ENCODE data around the gene SERPINA12. TPM values are rescaled to one million over a fixed set of nuclear protein-coding genes. Genes with fewer than 3 reads are reported as not detected.

Gene SERPINA12
- not detected for total RNA-seq
- polyA plus RNA-seq (ENCODE audit: insufficient read length in 6 of 6), result not detected
- long read RNA-seq, donor 1, result 0 reads
- long read RNA-seq, donor 2, result 0 reads
- long read RNA-seq, donor 3, result 0 reads
- long read RNA-seq, donor 4, result 0 reads
- long read RNA-seq, donor 5, result 0 reads
- long read RNA-seq, donor 6, result 0 reads
- long read RNA-seq, donor 7, result 0 reads
- long read RNA-seq, donor 8, result 0 reads
- long read RNA-seq, donor 9, result 0 reads
- long read RNA-seq, donor 10, result 0 reads
- long read RNA-seq, donor 11, result 0 reads
- long read RNA-seq, donor 12, result 0 reads

GRCh38 chr14:94509356-94509755 lies at the start of gene SERPINA12:
Gene SERPINA12 (minus strand): TSS chr14:94509469. CDS start chr14:94498397, 11,072 bp downstream.
- intact Hi-C loops (cut with DNase I), result no loop called here
- no peaks in the 10 kb centered on the region for H3K9me3 ChIP-seq
- H3K4me3 ChIP-seq, result no peak within 1 kb of the TSS
- H3K27ac ChIP-seq, result no peak within 1 kb of the TSS
- H3K36me3 ChIP-seq, result no peaks in the 10 kb centered on the region
- H3K27me3 ChIP-seq, result peaks cover 0 to 7% of the 10 kb centered on the region in 2 donors
- DNase-seq, result no peak
- no peak for ATAC-seq
- no peak for TF ChIP-seq CTCF (IDR thresholded peaks at IDR 0.05)
- no peaks in the 10 kb centered on the region for H3K4me1 ChIP-seq

GRCh38 chr14:94558842-94559241 lies 49.6 kb upstream of the SERPINA12 start:
- no peaks in the 10 kb centered on the region for H3K36me3 ChIP-seq
- H3K9me3 ChIP-seq, result peaks cover 0 to 9% of the 10 kb centered on the region in 2 donors
- no peaks in the 10 kb centered on the region for H3K4me1 ChIP-seq
- no peak for ATAC-seq
- intact Hi-C loops (cut with DNase I), result no loop called here
- TF ChIP-seq CTCF (IDR thresholded peaks at IDR 0.05), result no peak
- H3K4me3 ChIP-seq, result no peak overlapping the region
- no peak overlapping the region for H3K27ac ChIP-seq
- no peak for DNase-seq
- H3K27me3 ChIP-seq, result no peaks in the 10 kb centered on the region

- H3K9me3 ChIP-seq, result peaks cover 0 to 9% of the 10 kb centered on the region in 2 donors
- no peak overlapping the region for H3K27ac ChIP-seq
- no peaks in the 10 kb centered on the region for H3K27me3 ChIP-seq
- TF ChIP-seq CTCF (IDR thresholded peaks at IDR 0.05), result no peak
- no peak for ATAC-seq
- no peak for DNase-seq
- H3K4me3 ChIP-seq, result no peak overlapping the region
- intact Hi-C loops (cut with DNase I), result no loop called here
- H3K4me1 ChIP-seq, result no peaks in the 10 kb centered on the region
- no peaks in the 10 kb centered on the region for H3K36me3 ChIP-seq
These were observed 48.1 kb upstream of the SERPINA12 start for GRCh38 chr14:94557327-94557726.

- ATAC-seq, result no peak
- H3K4me1 ChIP-seq, result no peaks in the 10 kb centered on the region
- no peak for TF ChIP-seq CTCF (IDR thresholded peaks at IDR 0.05)
These were observed 46.7 kb upstream of the SERPINA12 start for GRCh38 chr14:94555991-94556390.

GRCh38 chr14:94550041-94550440 lies 40.8 kb upstream of the SERPINA12 start:
- no peak for ATAC-seq
- H3K4me3 ChIP-seq, result no peak overlapping the region
- DNase-seq, result no peak
- no peaks in the 10 kb centered on the region for H3K36me3 ChIP-seq
- no peaks in the 10 kb centered on the region for H3K4me1 ChIP-seq
- intact Hi-C loops (cut with DNase I), result no loop called here
- no peak for TF ChIP-seq CTCF (IDR thresholded peaks at IDR 0.05)
- H3K27ac ChIP-seq, result no peak overlapping the region
- H3K27me3 ChIP-seq, result peaks cover 0 to 19% of the 10 kb centered on the region in 2 donors
- H3K9me3 ChIP-seq, result peaks cover 0 to 14% of the 10 kb centered on the region in 2 donors

More at GRCh38 chr14:94555991-94556390, 46.7 kb upstream of the SERPINA12 start:
- no peak overlapping the region for H3K27ac ChIP-seq
- H3K9me3 ChIP-seq, result peaks cover 0 to 9% of the 10 kb centered on the region in 2 donors
- no peak for DNase-seq
- no peaks in the 10 kb centered on the region for H3K27me3 ChIP-seq
- H3K36me3 ChIP-seq, result no peaks in the 10 kb centered on the region
- H3K4me3 ChIP-seq, result no peak overlapping the region
- intact Hi-C loops (cut with DNase I), result no loop called here

Measured in left lung (tissue), 14 donors.